Caco-2 (cell line): ENCODE results near the gene NPFF. TPM values are rescaled to one million over a fixed set of nuclear protein-coding genes. Genes with fewer than 3 reads are reported as not detected.

ENCODE experiments used
- BruUV-seq: library from RNA; stranded (reverse); fragments of 400-500 nt; replicated peaks from 2 replicates; lab custom pipeline; 2021; lab: Mats Ljungman, UMichigan
- CTCF ChIA-PET: fragments of 300-600 bp; sonication (Branson Sonifier 250); formaldehyde crosslinking; loops from one replicate; lab custom pipeline; 2022; ENCODE audit warnings: antibody characterized with exemption; lab: Charles Lee
- POLR2A ChIA-PET: fragments of 300-600 bp; sonication (Branson Sonifier 250); formaldehyde crosslinking; loops from one replicate; lab custom pipeline; 2022; ENCODE audit warnings: antibody characterized with exemption; lab: Charles Lee
- DNase-seq, 2 experiments: peaks; one replicate each; pipeline versions ENCODE4 v3.0.0 to v3.0.0-alpha.2; 2020 to 2022
- H3K27me3 ChIP-seq: replicated peaks from 2 replicates; pipeline ENCODE4 v1.6.0; 2011; ENCODE audit warnings: low read length; ENCODE audit not compliant: control insufficient read depth, insufficient read depth
- H3K36me3 ChIP-seq: 2 replicates; pipeline ENCODE4 v1.5.1; 2011; ENCODE audit warnings: low read length; ENCODE audit not compliant: control insufficient read depth, insufficient read depth
- H3K4me1 ChIP-seq: fragments of 250-450 bp; sonication (Bioruptor Pico); 2 replicates; pipeline ENCODE4 v1.5.1; 2020; ENCODE audit warnings: mild to moderate bottlenecking
- H3K4me3 ChIP-seq: 2 replicates; pipeline ENCODE4 v1.5.1; 2011; ENCODE audit warnings: low read depth, mild to moderate bottlenecking, control low read depth, low read length
- H3K9me3 ChIP-seq: fragments of 250-450 bp; sonication (Bioruptor Pico); 2 replicates; pipeline ENCODE4 v1.5.1; 2020; ENCODE audit warnings: mild to moderate bottlenecking, moderate library complexity
- H3K27ac Mint-ChIP-seq: one replicate; pipeline ENCODE4 v1.8.0; 2022; ENCODE audit warnings: mixed read lengths; ENCODE audit not compliant: unreplicated experiment
- H3K27me3 Mint-ChIP-seq: one replicate; pipeline ENCODE4 v1.8.0; 2022; ENCODE audit warnings: mixed read lengths; ENCODE audit not compliant: insufficient read depth, unreplicated experiment
- H3K36me3 Mint-ChIP-seq: one replicate; pipeline ENCODE4 v1.8.0; 2022; ENCODE audit warnings: mild to moderate bottlenecking, mixed read lengths; ENCODE audit not compliant: insufficient read depth, unreplicated experiment
- H3K4me1 Mint-ChIP-seq: one replicate; pipeline ENCODE4 v1.8.0; 2022; ENCODE audit warnings: low read depth, mixed read lengths; ENCODE audit not compliant: unreplicated experiment
- H3K4me3 Mint-ChIP-seq: one replicate; pipeline ENCODE4 v1.8.0; 2022; ENCODE audit warnings: mild to moderate bottlenecking, moderate library complexity, mixed read lengths; ENCODE audit not compliant: unreplicated experiment
- H3K9me3 Mint-ChIP-seq: one replicate; pipeline ENCODE4 v1.8.0; 2022; ENCODE audit warnings: mixed read lengths; ENCODE audit not compliant: unreplicated experiment
- CTCF ChIP-seq, 2 experiments: fragments of 200-600 bp in 1 of 2; IDR thresholded peaks; 1 replicate in 1 of 2; 2 replicates in 1 of 2; pipeline versions ENCODE4 v1.5.1 to v1.8.0; 2011 to 2022; ENCODE audit warnings: antibody characterized with exemption in 1 of 2, control low read depth in 1 of 2, inconsistent platforms in 1 of 2, low read depth in 1 of 2, low read length in 1 of 2, mild to moderate bottlenecking in 1 of 2, moderate library complexity in 1 of 2; ENCODE audit not compliant: insufficient read depth in 1 of 2, severe bottlenecking in 1 of 2, unreplicated experiment in 1 of 2
- intact Hi-C: fragments of 100-400 bp; cut with micrococcal nuclease; formaldehyde crosslinking; loops from one replicate; pipeline ENCODE4 v1.10.0; 2022; ENCODE audit not compliant: unreplicated experiment
- total RNA-seq: library from RNA; stranded (reverse); gene quantifications from 2 replicates; pipeline ENCODE4 v1.2.3, GENCODE V29; 2022

NPFF gene
- total RNA-seq, 1 experiment from 2014 or later: 2.4 TPM

- no peaks in the 10 kb centered on the region for H3K9me3 ChIP-seq
- Mint-ChIP-seq H3K36me3 (peaks cover 100% of the 10 kb centered on the region), H3K9me3 (no peaks in the 10 kb centered on the region), H3K4me1 (peaks cover 25% of the 10 kb centered on the region), H3K4me3 (no peak overlapping the region), H3K27me3 (no peaks in the 10 kb centered on the region), H3K27ac (no peak overlapping the region)
- TF ChIP-seq CTCF (IDR thresholded peaks at IDR 0.05; ENCODE audit: insufficient read depth in 1 of 2, low read depth in 1 of 2, low read length in 1 of 2, severe bottlenecking in 1 of 2, unreplicated experiment in 1 of 2): no peak
- intact Hi-C loops: loop anchor here (1.0 kb wide), 1 partner anchor 43 kb away; no protein-coding TSS in a partner anchor
- H3K4me3 ChIP-seq: no peak overlapping the region
- BruUV-seq: no TSS peak
- no peaks in the 10 kb centered on the region for H3K27me3 ChIP-seq
- peaks cover 21% of the 10 kb centered on the region for H3K36me3 ChIP-seq
- no peaks in the 10 kb centered on the region for H3K4me1 ChIP-seq
- ChIA-PET POLR2A (interaction anchor here (0.6 to 1.0 kb wide), 3 partner anchors 8 to 211 kb away, joined by 3 to 9 read pairs (median 3); partner anchors contain the start of gene TARBP2), CTCF (interaction anchor here (0.6 to 1.1 kb wide), 2 partner anchors 29 to 44 kb away, joined by 3 to 5 read pairs; no protein-coding TSS in a partner anchor)
- peak in 1 of 2 experiments; percentile 22 for DNase-seq
Observed at GRCh38 chr12:53464685-53465418, 42.4 kb downstream of the NPFF start.

DNA sequence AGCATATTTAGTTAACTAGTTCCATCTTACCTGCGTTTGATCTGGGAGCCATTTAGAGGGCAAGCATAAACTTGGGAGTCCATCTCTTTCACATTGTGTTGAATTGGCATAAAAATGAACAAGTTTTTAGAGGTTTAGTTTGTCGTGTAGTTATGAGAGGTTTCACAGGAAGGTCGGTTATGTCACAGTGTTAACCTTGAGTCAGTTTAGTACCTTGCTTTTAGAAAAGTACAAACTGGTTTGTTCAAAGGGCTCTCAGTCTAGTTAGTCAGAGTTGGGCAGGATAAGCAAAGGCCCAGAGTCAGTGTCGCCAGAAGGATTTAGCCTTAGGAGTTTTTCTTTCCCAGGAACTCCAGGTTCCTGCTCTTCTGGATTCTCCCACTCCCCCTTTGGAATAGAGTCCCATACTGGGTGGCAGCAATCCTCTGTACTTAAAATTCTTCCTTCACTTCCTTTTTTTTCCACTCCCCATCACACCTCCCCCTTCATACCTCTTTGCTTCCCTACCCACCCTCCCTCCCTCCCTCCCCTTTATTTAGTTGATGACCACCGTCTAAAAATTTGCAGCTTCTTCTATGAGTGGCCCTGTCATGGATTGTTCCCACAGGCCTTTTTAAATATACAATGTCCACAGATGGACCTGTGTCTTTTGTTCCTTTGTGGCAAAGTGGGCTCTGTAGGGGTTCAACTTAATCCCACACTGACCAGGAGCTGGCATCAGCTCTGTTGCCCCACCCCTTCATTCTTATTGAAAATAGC, 43.3 kb downstream of the NPFF start:
- no peak for DNase-seq
- H3K36me3 ChIP-seq: peaks cover 21% of the 10 kb centered on the region
- POLR2A ChIA-PET: interaction anchor here (0.6 to 1.0 kb wide), 2 partner anchors 37 to 212 kb away, joined by 3 read pairs; partner anchors contain the start of gene TARBP2
- H3K9me3 Mint-ChIP-seq: no peaks in the 10 kb centered on the region
- CTCF ChIA-PET: interaction anchor here (0.6 kb wide), 1 partner anchor 45 kb away, joined by 3 read pairs; no protein-coding TSS in a partner anchor
- H3K9me3 ChIP-seq: no peaks in the 10 kb centered on the region
- H3K36me3 Mint-ChIP-seq: peaks cover 100% of the 10 kb centered on the region
- no peak for TF ChIP-seq CTCF (IDR thresholded peaks at IDR 0.05; ENCODE audit: insufficient read depth in 1 of 2, low read depth in 1 of 2, low read length in 1 of 2, severe bottlenecking in 1 of 2, unreplicated experiment in 1 of 2)
- H3K4me3 ChIP-seq: no peak overlapping the region
- H3K27me3 Mint-ChIP-seq: no peaks in the 10 kb centered on the region
- no peak overlapping the region for H3K4me3 Mint-ChIP-seq
- H3K27me3 ChIP-seq: no peaks in the 10 kb centered on the region
- H3K27ac Mint-ChIP-seq: peak overlapping the region; percentile 60
- peaks cover 25% of the 10 kb centered on the region for H3K4me1 Mint-ChIP-seq
- intact Hi-C loops: no loop called here
- H3K4me1 ChIP-seq: no peaks in the 10 kb centered on the region
- no TSS peak for BruUV-seq

GRCh38 chr12:53462935-53463334, 44.3 kb downstream of the NPFF start:
- Mint-ChIP-seq H3K4me3 (no peak overlapping the region), H3K4me1 (peaks cover 25% of the 10 kb centered on the region), H3K27me3 (no peaks in the 10 kb centered on the region), H3K9me3 (no peaks in the 10 kb centered on the region), H3K36me3 (peaks cover 100% of the 10 kb centered on the region), H3K27ac (no peak overlapping the region)
- no peak overlapping the region for H3K4me3 ChIP-seq
- intact Hi-C loops: no loop called here
- H3K4me1 ChIP-seq: no peaks in the 10 kb centered on the region
- no peaks in the 10 kb centered on the region for H3K27me3 ChIP-seq
- peaks cover 21% of the 10 kb centered on the region for H3K36me3 ChIP-seq
- POLR2A ChIA-PET: no interaction called here
- CTCF ChIA-PET: no interaction called here
- no peak for DNase-seq
- BruUV-seq: no TSS peak
- TF ChIP-seq CTCF (IDR thresholded peaks at IDR 0.05; ENCODE audit: insufficient read depth in 1 of 2, low read depth in 1 of 2, low read length in 1 of 2, severe bottlenecking in 1 of 2, unreplicated experiment in 1 of 2): no peak
- no peaks in the 10 kb centered on the region for H3K9me3 ChIP-seq
